SK-N-MC (cell line): Measurements from ENCODE around the gene DNAJB11.

ENCODE experiments used
- EZH2 ChIP-seq: fragments of 200-600 bp; sonication (generic); IDR thresholded peaks from one replicate; pipeline ENCODE4 v1.6.1; 2017; ENCODE audit warnings: antibody characterized with exemption
- POLR2AphosphoS5 ChIP-seq: IDR thresholded peaks from 2 replicates; pipeline ENCODE4 v1.6.1; 2012; ENCODE audit warnings: mild to moderate bottlenecking, low read depth, low read length, borderline replicate concordance

GRCh38 chr3:186525369-186526255 is 44.9 kb upstream of the DNAJB11 start:
- TF ChIP-seq POLR2AphosphoS5 = no peak
- no peak for TF ChIP-seq EZH2
